H1 (cell line): ENCODE measurements around the gene MGLL. TPM values are rescaled to one million over a fixed set of nuclear protein-coding genes. Genes with fewer than 3 reads are reported as not detected.

Source experiments
- CHD2 ChIP-seq: IDR thresholded peaks from 2 replicates; pipeline ENCODE4 v1.6.1; 2012; ENCODE audit warnings: low read length, improper control_type of control experiment
- CHD7 ChIP-seq: fragments of 300-600 bp; sonication (generic); IDR thresholded peaks from 2 replicates; pipeline ENCODE4 v1.7.1; 2012; ENCODE audit warnings: low read length, moderate library complexity, mild to moderate bottlenecking, inconsistent platforms; ENCODE audit not compliant: insufficient replicate concordance
- HDAC2 ChIP-seq, 2 experiments: fragments of 300-600 bp in 1 of 2; sonication (generic) in 1 of 2; IDR thresholded peaks; 2 replicates each; pipeline ENCODE4 v1.6.1; 2011 to 2012; ENCODE audit warnings: low read depth in 2 of 2, low read length in 2 of 2, mild to moderate bottlenecking in 2 of 2, moderate library complexity in 2 of 2, borderline replicate concordance in 1 of 2, inconsistent platforms in 1 of 2
- HDAC6 ChIP-seq: IDR thresholded peaks from one replicate; pipeline ENCODE4 v1.7.1; 2012; ENCODE audit warnings: low read depth, mild to moderate bottlenecking, inconsistent platforms, low read length, moderate library complexity
- MAX ChIP-seq: IDR thresholded peaks from 2 replicates; pipeline ENCODE4 v1.6.1; 2012; ENCODE audit warnings: inconsistent platforms
- YY1 ChIP-seq: IDR thresholded peaks from 2 replicates; pipeline ENCODE4 v1.6.1; 2011; ENCODE audit warnings: low read depth, mild to moderate bottlenecking, low read length
- polyA plus RNA-seq, 7 experiments: library from polyadenylated mRNA; depleted of rRNA in 3 of 7; stranded (reverse) in 5 of 7; unstranded in 2 of 7; fragments of >200 nt in 5 of 7; fragments of 200-250 nt in 2 of 7; gene quantifications; 1 replicate in 5 of 7; 2 replicates in 1 of 7; 4 replicates in 1 of 7; pipeline versions ENCODE4 v1.2.1 to v1.2.3, GENCODE V29; 2011 to 2013; ENCODE audit warnings: missing spikeins in 2 of 7, mixed read lengths in 2 of 7
- total RNA-seq: library from RNA; stranded (reverse); fragmentation: NEBNext Ultra II Directional; extraction: Animal tissue kit (Norgen Biotek cat#: 25700); gene quantifications from 2 replicates; pipeline ENCODE4 v1.2.1, GENCODE V29; 2021
- TF ChIP-seq, protein P1 (sequence below), 3 experiments: IDR thresholded peaks; 1 replicate in 2 of 3; 2 replicates in 1 of 3; pipeline versions ENCODE4 v1.5.1 to v1.6.1; 2011; ENCODE audit warnings: low read length in 3 of 3, mild to moderate bottlenecking in 3 of 3, inconsistent platforms in 2 of 3, low read depth in 1 of 3, moderate library complexity in 1 of 3; ENCODE audit not compliant: insufficient read depth in 1 of 3; ENCODE audit errors: control extremely low read depth in 1 of 3

Gene MGLL
- total and polyA plus RNA-seq, 2 of the 8 experiments (the other 6 are each of a cell fraction or from before 2014, with no cell fraction given): 0.05 to 0.34 TPM

DNA sequence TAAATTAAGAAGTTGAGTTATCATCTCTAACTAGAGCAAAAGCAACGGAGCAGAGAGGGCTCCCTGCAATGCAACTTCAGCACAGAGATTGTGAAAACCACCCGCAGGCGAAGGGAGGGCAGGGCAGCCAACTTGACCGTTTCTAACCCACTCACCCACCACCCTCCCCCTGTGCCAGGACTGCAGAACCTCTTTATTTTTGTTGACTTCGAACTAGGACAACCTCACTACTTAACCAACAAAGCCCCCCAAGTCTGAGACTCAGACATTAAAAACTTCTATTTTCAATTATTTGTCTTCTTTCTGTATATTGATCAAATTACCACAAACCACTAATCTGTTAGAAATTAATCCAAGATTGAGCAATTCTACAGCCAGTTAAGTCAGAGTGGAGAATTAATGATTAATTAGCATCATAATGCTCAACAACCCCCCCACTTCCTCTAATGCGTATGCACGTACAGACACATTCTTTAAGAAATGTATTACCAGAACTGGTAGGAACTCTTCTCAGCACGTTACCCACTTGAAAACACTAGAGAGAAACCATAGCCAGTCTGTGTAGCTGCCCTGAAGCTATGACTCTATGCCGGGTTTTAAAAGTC lies 2.0 kb downstream of the MGLL start (continued):
- TF ChIP-seq CHD7: no peak
- TF ChIP-seq CHD2: no peak
- TF ChIP-seq YY1: no peak
- no peak for TF ChIP-seq HDAC6
- no peak for TF ChIP-seq MAX
- TF ChIP-seq HDAC2 (IDR thresholded peaks at IDR 0.05; ENCODE audit: borderline replicate concordance in 1 of 2, low read depth in 2 of 2, low read length in 2 of 2): no peak
- TF ChIP-seq, protein P1, sequence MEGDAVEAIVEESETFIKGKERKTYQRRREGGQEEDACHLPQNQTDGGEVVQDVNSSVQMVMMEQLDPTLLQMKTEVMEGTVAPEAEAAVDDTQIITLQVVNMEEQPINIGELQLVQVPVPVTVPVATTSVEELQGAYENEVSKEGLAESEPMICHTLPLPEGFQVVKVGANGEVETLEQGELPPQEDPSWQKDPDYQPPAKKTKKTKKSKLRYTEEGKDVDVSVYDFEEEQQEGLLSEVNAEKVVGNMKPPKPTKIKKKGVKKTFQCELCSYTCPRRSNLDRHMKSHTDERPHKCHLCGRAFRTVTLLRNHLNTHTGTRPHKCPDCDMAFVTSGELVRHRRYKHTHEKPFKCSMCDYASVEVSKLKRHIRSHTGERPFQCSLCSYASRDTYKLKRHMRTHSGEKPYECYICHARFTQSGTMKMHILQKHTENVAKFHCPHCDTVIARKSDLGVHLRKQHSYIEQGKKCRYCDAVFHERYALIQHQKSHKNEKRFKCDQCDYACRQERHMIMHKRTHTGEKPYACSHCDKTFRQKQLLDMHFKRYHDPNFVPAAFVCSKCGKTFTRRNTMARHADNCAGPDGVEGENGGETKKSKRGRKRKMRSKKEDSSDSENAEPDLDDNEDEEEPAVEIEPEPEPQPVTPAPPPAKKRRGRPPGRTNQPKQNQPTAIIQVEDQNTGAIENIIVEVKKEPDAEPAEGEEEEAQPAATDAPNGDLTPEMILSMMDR (IDR thresholded peaks at IDR 0.05; ENCODE audit: control extremely low read depth in 1 of 3, insufficient read depth in 1 of 3, low read depth in 1 of 3, low read length in 3 of 3): peak in 1 of 3 experiments; percentile 28; a peak in 1 of 4 replicates
